ENCODE measurements around the gene GRB10.

The GRB10 gene

GRCh38 chr7:50791938-50792341 is 9.2 kb upstream of the GRB10 start:
- no peaks in the 10 kb centered on the region for H3K4me1 ChIP-seq (ENCODE audit: insufficient read depth, low read length)
- DNase-seq, result no peak
- no peak overlapping the region for H3K9ac ChIP-seq (ENCODE audit: low read depth, low read length)
- H3K4me3 ChIP-seq (ENCODE audit: low read depth in 1 of 2, low read length in 2 of 2), result no peak overlapping the region
- H3K9me3 ChIP-seq (ENCODE audit: insufficient read depth, low read length, severe bottlenecking), result peaks cover 2% of the 10 kb centered on the region
- no peaks in the 10 kb centered on the region for H3K79me2 ChIP-seq (ENCODE audit: insufficient read depth, low read length)
- TF ChIP-seq EZH2 (IDR thresholded peaks at IDR 0.05; ENCODE audit: borderline replicate concordance, low read depth, low read length, severe bottlenecking), result no peak
- no peak for TF ChIP-seq CTCF (IDR thresholded peaks at IDR 0.05; ENCODE audit: borderline replicate concordance, extremely low read depth, low read length, poor library complexity, severe bottlenecking)
- H4K20me1 ChIP-seq (ENCODE audit: insufficient read depth, low read length), result no peaks in the 10 kb centered on the region
- no peak overlapping the region for H3K4me2 ChIP-seq (ENCODE audit: insufficient read depth, low read length)
- no peak for ATAC-seq (ENCODE audit: insufficient read depth, low read depth)
- H3K27me3 ChIP-seq (ENCODE audit: insufficient read depth, low read length, poor library complexity), result no peaks in the 10 kb centered on the region
- H3K27ac ChIP-seq (ENCODE audit: low read length), result no peak overlapping the region
- no peaks in the 10 kb centered on the region for H3K36me3 ChIP-seq (ENCODE audit: insufficient read depth, low read length)
- H2AFZ ChIP-seq (ENCODE audit: low read depth, low read length), result no peak overlapping the region

GRCh38 chr7:50791363-50791937 is 8.8 kb upstream of the GRB10 start:
- TF ChIP-seq EZH2 (IDR thresholded peaks at IDR 0.05; ENCODE audit: borderline replicate concordance, low read depth, low read length, severe bottlenecking) (no peak), CTCF (IDR thresholded peaks at IDR 0.05; ENCODE audit: borderline replicate concordance, extremely low read depth, low read length, poor library complexity, severe bottlenecking) (no peak)

DNA sequence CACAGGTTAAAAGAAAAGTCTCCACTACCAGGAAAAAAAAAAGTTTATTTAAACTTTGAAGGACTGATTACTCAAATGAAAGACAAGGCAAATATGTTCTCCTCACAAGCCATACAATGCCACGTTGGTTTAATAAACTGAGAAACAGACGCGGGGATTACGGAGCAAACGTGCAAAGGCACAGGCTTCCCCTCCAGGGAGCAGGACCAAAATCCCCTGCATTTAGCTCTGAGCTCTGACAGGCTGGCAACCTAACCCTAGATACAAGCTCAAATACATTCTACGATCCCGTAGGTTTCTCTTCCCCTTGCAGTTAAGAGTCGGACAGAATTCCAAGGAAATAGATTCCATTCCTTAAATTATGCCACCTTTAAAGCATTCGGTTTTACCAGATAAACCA is 7.7 kb upstream of the GRB10 start:
- TF ChIP-seq CTCF (IDR thresholded peaks at IDR 0.05; ENCODE audit: borderline replicate concordance, extremely low read depth, low read length, poor library complexity, severe bottlenecking) (no peak), EZH2 (IDR thresholded peaks at IDR 0.05; ENCODE audit: borderline replicate concordance, low read depth, low read length, severe bottlenecking) (no peak)
- no peaks in the 10 kb centered on the region for H3K79me2 ChIP-seq (ENCODE audit: insufficient read depth, low read length)
- H3K9me3 ChIP-seq (ENCODE audit: insufficient read depth, low read length, severe bottlenecking), result peaks cover 2% of the 10 kb centered on the region
- H3K4me2 ChIP-seq (ENCODE audit: insufficient read depth, low read length), result no peak overlapping the region
- H3K27me3 ChIP-seq (ENCODE audit: insufficient read depth, low read length, poor library complexity), result peaks cover 5% of the 10 kb centered on the region
- ATAC-seq (ENCODE audit: insufficient read depth, low read depth) (no peak), DNase-seq (no peak)
- H3K36me3 ChIP-seq (ENCODE audit: insufficient read depth, low read length), result no peaks in the 10 kb centered on the region
- no peaks in the 10 kb centered on the region for H3K4me1 ChIP-seq (ENCODE audit: insufficient read depth, low read length)
- no peak overlapping the region for H2AFZ ChIP-seq (ENCODE audit: low read depth, low read length)
- H4K20me1 ChIP-seq (ENCODE audit: insufficient read depth, low read length), result no peaks in the 10 kb centered on the region
- no peak overlapping the region for H3K27ac ChIP-seq (ENCODE audit: low read length)
- H3K9ac ChIP-seq (ENCODE audit: low read depth, low read length), result no peak overlapping the region
- H3K4me3 ChIP-seq (ENCODE audit: low read depth in 1 of 2, low read length in 2 of 2), result no peak overlapping the region

More at GRCh38 chr7:50791363-50791937, 8.8 kb upstream of the GRB10 start:
- no peak overlapping the region for H3K4me2 ChIP-seq (ENCODE audit: insufficient read depth, low read length)
- no peaks in the 10 kb centered on the region for H3K27me3 ChIP-seq (ENCODE audit: insufficient read depth, low read length, poor library complexity)
- no peak overlapping the region for H3K27ac ChIP-seq (ENCODE audit: low read length)
- no peaks in the 10 kb centered on the region for H3K79me2 ChIP-seq (ENCODE audit: insufficient read depth, low read length)
- H3K9ac ChIP-seq (ENCODE audit: low read depth, low read length), result no peak overlapping the region
- H3K4me1 ChIP-seq (ENCODE audit: insufficient read depth, low read length), result no peaks in the 10 kb centered on the region
- no peaks in the 10 kb centered on the region for H3K36me3 ChIP-seq (ENCODE audit: insufficient read depth, low read length)
- H2AFZ ChIP-seq (ENCODE audit: low read depth, low read length), result no peak overlapping the region
- ATAC-seq (ENCODE audit: insufficient read depth, low read depth) (no peak), DNase-seq (no peak)
- H3K9me3 ChIP-seq (ENCODE audit: insufficient read depth, low read length, severe bottlenecking), result peaks cover 2% of the 10 kb centered on the region
- no peaks in the 10 kb centered on the region for H4K20me1 ChIP-seq (ENCODE audit: insufficient read depth, low read length)
- H3K4me3 ChIP-seq (ENCODE audit: low read depth in 1 of 2, low read length in 2 of 2), result no peak overlapping the region
